ENCODE measurements around the gene SYNRG.

SYNRG gene

GRCh38 chr17:37502009-37502936 is 106.9 kb downstream of the SYNRG start:
- no peak for DNase-seq

- DNase-seq, result no peak
Observed at GRCh38 chr17:37500378-37500777, 108.8 kb downstream of the SYNRG start.

GRCh38 chr17:37494971-37495370 is 114.2 kb downstream of the SYNRG start:
- DNase-seq, result no peak

- DNase-seq, result no peak
Observed at GRCh38 chr17:37494401-37494831, 114.8 kb downstream of the SYNRG start.

GRCh38 chr17:37493249-37494027 is 115.8 kb downstream of the SYNRG start:
- no peak for DNase-seq

GRCh38 chr17:37492167-37492566 is 117.1 kb downstream of the SYNRG start:
- DNase-seq, result no peak

- DNase-seq, result peak in 17 of 58 donors; percentile 8 to 51 (median 20)
Observed at GRCh38 chr17:37490638-37491614, 118.3 kb downstream of the SYNRG start.

GRCh38 chr17:37490022-37490587 is 119.1 kb downstream of the SYNRG start:
- DNase-seq, result peak in 40 of 58 donors; percentile 12 to 71 (median 52)

- DNase-seq, result peak in 54 of 58 donors; percentile 34 to 86 (median 72)
Observed at GRCh38 chr17:37489197-37490001, 119.8 kb downstream of the SYNRG start, which contains the start of gene DUSP14. Gene DUSP14 (plus strand): TSS chr17:37489891. CDS start chr17:37512273, 22,382 bp downstream.

- DNase-seq, result peak in 35 of 58 donors; percentile 9 to 69 (median 38)
Observed at GRCh38 chr17:37488607-37489196, 120.5 kb downstream of the SYNRG start.

- peak in 6 of 58 donors; percentile 4 to 24 (median 12) for DNase-seq
Observed at GRCh38 chr17:37488009-37488604, 121.1 kb downstream of the SYNRG start.

- DNase-seq, result no peak
Observed at GRCh38 chr17:37485938-37486570, 123.2 kb downstream of the SYNRG start.

GRCh38 chr17:37483311-37484039 is 125.7 kb downstream of the SYNRG start:
- peak in 10 of 58 donors; percentile 2 to 48 (median 18) for DNase-seq

GRCh38 chr17:37481001-37481665 is 128.1 kb downstream of the SYNRG start:
- no peak for DNase-seq

- DNase-seq, result no peak
Observed at GRCh38 chr17:37480427-37480826, 128.8 kb downstream of the SYNRG start.

- no peak for DNase-seq
Observed at GRCh38 chr17:37479025-37479424, 130.2 kb downstream of the SYNRG start.

- no peak for DNase-seq
Observed at GRCh38 chr17:37478187-37478586, 131.0 kb downstream of the SYNRG start.
